Measurements from ENCODE around the gene RARS2. TPM values are rescaled to one million over a fixed set of nuclear protein-coding genes. Genes with fewer than 3 reads are reported as not detected.

RARS2 gene
- total RNA-seq, 4 donors from 2014 or later = 25.1 to 28.3 (median 26.9) TPM

DNA sequence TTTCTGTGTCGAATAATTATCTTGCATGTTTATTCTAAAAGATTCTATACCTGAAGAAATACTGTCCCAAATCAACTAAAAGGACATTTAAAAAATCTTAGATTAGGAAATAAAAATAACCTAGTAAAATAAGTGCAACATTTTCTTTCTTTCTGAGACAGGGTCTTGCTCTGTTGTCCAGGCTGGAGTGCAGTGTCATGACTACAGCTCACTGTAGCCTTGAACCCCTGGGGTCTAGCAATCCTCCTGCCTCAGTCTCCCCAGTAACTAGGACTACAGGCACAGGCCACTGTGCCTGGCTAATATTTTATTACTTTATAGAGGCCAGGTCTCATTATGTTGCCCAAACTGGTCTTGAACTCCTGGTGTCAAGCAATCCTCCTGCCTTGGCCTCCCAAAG is 48.7 kb downstream of the RARS2 start:
- no peak for DNase-seq
- H3K9me3 ChIP-seq = no peaks in the 10 kb centered on the region
- in situ Hi-C loops (cut with MboI; ENCODE audit: low pct_ligation_motif_present in 1 of 4, low pct_unique_long_range_greater_than_20kb in 1 of 4, low sequenced_read_pairs in 3 of 4) (no loop called here), intact Hi-C loops (cut with DNase I; ENCODE audit: low total_unique reads) (no loop called here)
- no peak overlapping the region for H3K27ac ChIP-seq
- no peak for TF ChIP-seq EP300 (IDR thresholded peaks at IDR 0.05; ENCODE audit: low read depth)
- no peak for TF ChIP-seq POLR2AphosphoS5 (IDR thresholded peaks at IDR 0.05)
- no peak for TF ChIP-seq POLR2A (IDR thresholded peaks at IDR 0.05)
- TF ChIP-seq, protein P1, sequence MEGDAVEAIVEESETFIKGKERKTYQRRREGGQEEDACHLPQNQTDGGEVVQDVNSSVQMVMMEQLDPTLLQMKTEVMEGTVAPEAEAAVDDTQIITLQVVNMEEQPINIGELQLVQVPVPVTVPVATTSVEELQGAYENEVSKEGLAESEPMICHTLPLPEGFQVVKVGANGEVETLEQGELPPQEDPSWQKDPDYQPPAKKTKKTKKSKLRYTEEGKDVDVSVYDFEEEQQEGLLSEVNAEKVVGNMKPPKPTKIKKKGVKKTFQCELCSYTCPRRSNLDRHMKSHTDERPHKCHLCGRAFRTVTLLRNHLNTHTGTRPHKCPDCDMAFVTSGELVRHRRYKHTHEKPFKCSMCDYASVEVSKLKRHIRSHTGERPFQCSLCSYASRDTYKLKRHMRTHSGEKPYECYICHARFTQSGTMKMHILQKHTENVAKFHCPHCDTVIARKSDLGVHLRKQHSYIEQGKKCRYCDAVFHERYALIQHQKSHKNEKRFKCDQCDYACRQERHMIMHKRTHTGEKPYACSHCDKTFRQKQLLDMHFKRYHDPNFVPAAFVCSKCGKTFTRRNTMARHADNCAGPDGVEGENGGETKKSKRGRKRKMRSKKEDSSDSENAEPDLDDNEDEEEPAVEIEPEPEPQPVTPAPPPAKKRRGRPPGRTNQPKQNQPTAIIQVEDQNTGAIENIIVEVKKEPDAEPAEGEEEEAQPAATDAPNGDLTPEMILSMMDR (IDR thresholded peaks at IDR 0.05) = no peak
- H3K4me3 ChIP-seq = no peak overlapping the region
- no peaks in the 10 kb centered on the region for H3K27me3 ChIP-seq
- H3K36me3 ChIP-seq = peaks cover 0 to 28% (median 8%) of the 10 kb centered on the region in 4 donors
- 98 to 100% methylated on average over 1 of the region's 1 CpG for WGBS, 2 donors (ENCODE audit: low coverage in 1 of 2)
- H3K4me1 ChIP-seq = peaks cover 0 to 9% (median 0%) of the 10 kb centered on the region in 4 donors

DNA sequence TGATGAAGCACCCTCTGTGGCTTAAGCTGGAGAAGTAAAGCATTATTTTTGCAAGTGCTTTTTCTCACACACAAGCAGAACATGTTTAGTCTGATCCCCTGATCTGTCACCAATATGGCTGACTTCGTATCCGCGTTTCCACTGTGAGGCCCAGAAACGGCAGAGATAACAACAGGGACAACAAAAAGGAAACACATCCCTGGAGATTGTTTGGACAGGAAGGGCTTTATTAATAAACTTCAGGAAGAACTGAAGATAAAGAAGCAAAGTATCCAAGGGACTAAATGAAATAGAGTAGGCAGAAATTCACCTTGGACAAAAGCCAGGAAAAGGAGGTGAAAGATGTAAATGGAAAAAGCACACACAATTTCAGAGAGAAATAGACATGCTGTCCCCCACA is 49.2 kb downstream of the RARS2 start:
- Histone ChIP-seq H3K4me3 (no peak overlapping the region), H3K27me3 (no peaks in the 10 kb centered on the region), H3K9me3 (no peaks in the 10 kb centered on the region), H3K36me3 (peaks cover 0 to 23% (median 8%) of the 10 kb centered on the region in 4 donors), H3K4me1 (peaks cover 0 to 9% (median 0%) of the 10 kb centered on the region in 4 donors), H3K27ac (no peak overlapping the region)
- 87 to 94% methylated on average over 4 of the region's 4 CpGs for WGBS, 2 donors (ENCODE audit: low coverage in 1 of 2)
- no peak for TF ChIP-seq POLR2A (IDR thresholded peaks at IDR 0.05)
- no peak for TF ChIP-seq EP300 (IDR thresholded peaks at IDR 0.05; ENCODE audit: low read depth)
- TF ChIP-seq, protein P1 (IDR thresholded peaks at IDR 0.05) = no peak
- TF ChIP-seq POLR2AphosphoS5 (IDR thresholded peaks at IDR 0.05) = no peak
- in situ Hi-C loops (cut with MboI; ENCODE audit: low pct_ligation_motif_present in 1 of 4, low pct_unique_long_range_greater_than_20kb in 1 of 4, low sequenced_read_pairs in 3 of 4) (no loop called here), intact Hi-C loops (cut with DNase I; ENCODE audit: low total_unique reads) (no loop called here)
- DNase-seq = no peak

DNA sequence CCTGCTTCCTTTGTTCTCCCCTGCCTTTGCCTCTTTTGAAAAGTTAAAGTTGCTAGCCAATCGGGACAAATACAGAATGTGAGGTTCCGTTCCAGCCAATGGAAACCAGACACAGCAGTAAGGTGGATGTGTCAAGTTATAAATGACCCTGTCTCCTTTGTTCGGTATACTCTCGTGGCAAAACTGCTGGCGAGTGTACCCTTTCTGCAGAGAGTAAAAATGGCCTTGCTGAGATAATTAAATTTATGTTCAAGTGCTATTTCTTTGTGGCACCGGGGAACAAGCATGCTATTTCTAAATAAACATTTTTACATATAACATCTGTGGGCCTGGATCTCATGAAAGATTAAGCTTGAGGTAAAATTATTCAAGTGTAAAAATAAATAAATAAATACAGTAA is 50.2 kb downstream of the RARS2 start:
- intact Hi-C loops (cut with DNase I; ENCODE audit: low total_unique reads) = no loop called here
- Histone ChIP-seq H3K27ac (no peak overlapping the region), H3K4me3 (no peak overlapping the region), H3K9me3 (no peaks in the 10 kb centered on the region), H3K4me1 (peaks cover 0 to 9% (median 0%) of the 10 kb centered on the region in 4 donors), H3K36me3 (peaks cover 0 to 19% (median 5%) of the 10 kb centered on the region in 4 donors), H3K27me3 (no peaks in the 10 kb centered on the region)
- in situ Hi-C loops (cut with MboI; ENCODE audit: low pct_ligation_motif_present in 1 of 4, low pct_unique_long_range_greater_than_20kb in 1 of 4, low sequenced_read_pairs in 3 of 4) = no loop called here
- TF ChIP-seq POLR2AphosphoS5 (IDR thresholded peaks at IDR 0.05) (no peak), POLR2A (IDR thresholded peaks at IDR 0.05) (no peak), EP300 (IDR thresholded peaks at IDR 0.05; ENCODE audit: low read depth) (no peak)
- TF ChIP-seq, protein P1 (IDR thresholded peaks at IDR 0.05) = no peak
- no peak for DNase-seq
- WGBS, 2 donors (ENCODE audit: low coverage in 1 of 2) = 82 to 92% methylated on average over 6 of the region's 6 CpGs

DNA sequence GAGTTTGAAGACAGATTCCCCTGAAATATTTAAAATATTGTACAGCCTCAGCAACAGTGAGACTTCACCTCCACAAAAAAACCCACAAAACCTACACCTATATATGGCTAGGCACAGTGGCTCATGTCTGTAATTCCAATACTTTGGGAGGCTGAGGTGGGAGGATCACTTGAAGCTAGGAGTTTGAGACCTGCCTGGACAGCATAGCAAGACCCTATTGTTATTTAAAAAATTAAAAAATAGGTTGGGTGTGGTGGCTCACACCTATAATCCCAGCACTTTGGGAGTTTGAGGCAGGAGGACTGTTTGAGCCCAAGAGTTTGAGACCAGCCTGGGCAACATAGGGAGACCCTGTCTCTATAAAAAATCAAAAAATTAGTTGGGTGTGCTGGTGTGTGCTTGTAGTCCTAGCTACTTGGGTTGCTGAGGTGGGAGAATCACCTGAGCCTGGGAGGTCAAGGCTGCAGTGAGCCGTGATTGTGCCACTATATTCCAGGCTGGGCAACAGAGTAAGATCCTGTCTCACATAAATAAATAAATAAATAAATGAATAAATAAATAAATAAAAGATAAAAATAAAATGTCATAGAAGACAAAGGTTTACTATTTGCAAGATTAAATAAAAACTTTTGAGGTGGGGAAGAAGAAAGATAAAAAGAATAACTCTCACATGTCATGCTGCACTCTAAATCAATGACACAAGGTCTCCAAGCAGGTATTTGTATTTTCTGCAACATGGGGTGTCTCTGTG is 51.1 kb downstream of the RARS2 start:
- TF ChIP-seq EP300 (IDR thresholded peaks at IDR 0.05; ENCODE audit: low read depth) = no peak
- TF ChIP-seq, protein P1 (IDR thresholded peaks at IDR 0.05) = no peak
- TF ChIP-seq POLR2A (IDR thresholded peaks at IDR 0.05) = no peak
- no peak for TF ChIP-seq POLR2AphosphoS5 (IDR thresholded peaks at IDR 0.05)
- DNase-seq = no peak
- Histone ChIP-seq H3K36me3 (peaks cover 0 to 19% (median 5%) of the 10 kb centered on the region in 4 donors), H3K4me1 (peaks cover 0 to 9% (median 0%) of the 10 kb centered on the region in 4 donors), H3K27me3 (no peaks in the 10 kb centered on the region), H3K27ac (no peak overlapping the region), H3K9me3 (no peaks in the 10 kb centered on the region), H3K4me3 (no peak overlapping the region)
- WGBS, 2 donors (ENCODE audit: low coverage in 1 of 2) = 97 to 100% methylated on average over 1 of the region's 1 CpG
- in situ Hi-C loops (cut with MboI; ENCODE audit: low pct_ligation_motif_present in 1 of 4, low pct_unique_long_range_greater_than_20kb in 1 of 4, low sequenced_read_pairs in 3 of 4) (no loop called here), intact Hi-C loops (cut with DNase I; ENCODE audit: low total_unique reads) (no loop called here)

Measured in transverse colon (tissue), 4 donors.